GM21360 (cell line): ENCODE measurements around the gene LASP1NB.
"Not testable (repeated sequence)": the region's sequence is repeated elsewhere in the genome, so short reads cannot be mapped to it uniquely, and the experiment has no call there.

Source experiments
- ATAC-seq: cut with Tn5 transposase; IDR thresholded peaks from one replicate; pipeline ENCODE4 v1.9.1; 2021; ENCODE audit warnings: mild to moderate bottlenecking, moderate library complexity; ENCODE audit not compliant: unreplicated experiment

Gene LASP1NB

GRCh38 chr17:38896346-38896954 lies 29.0 kb upstream of the LASP1NB start:
- ATAC-seq: no peak

- no peak for ATAC-seq
Observed at GRCh38 chr17:38897176-38897575, 28.2 kb upstream of the LASP1NB start.

- ATAC-seq: no peak
Observed at GRCh38 chr17:38897671-38898290, 27.6 kb upstream of the LASP1NB start.

GRCh38 chr17:38898291-38898679 lies 27.1 kb upstream of the LASP1NB start:
- peak; percentile 29 for ATAC-seq

DNA sequence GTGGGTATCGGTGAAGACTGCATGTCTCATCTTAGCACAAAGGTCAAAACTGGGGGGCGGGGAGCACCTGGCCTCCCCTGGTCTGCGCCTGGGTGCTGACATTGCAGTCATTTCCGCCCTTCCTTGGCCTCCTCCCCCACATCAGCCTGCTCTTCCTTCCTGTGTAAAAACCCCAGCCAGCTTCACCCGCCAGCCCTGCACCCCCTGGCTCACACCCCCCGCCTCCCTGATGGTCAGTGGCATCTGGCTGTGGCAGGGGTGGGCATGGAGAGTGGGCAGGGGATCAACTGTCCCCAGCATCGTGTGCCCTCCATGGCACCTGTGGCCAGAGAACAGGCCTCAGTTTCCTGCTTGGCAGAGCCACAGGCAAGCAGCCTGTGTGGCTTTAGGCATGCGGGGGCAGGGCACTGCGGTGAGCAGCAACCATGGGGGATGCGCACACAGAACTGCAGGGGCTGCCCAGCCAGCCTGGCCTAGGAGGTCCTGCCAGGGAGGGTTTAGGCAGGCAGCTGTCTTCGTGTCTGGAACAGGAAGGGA lies 26.5 kb upstream of the LASP1NB start:
- ATAC-seq: peak; percentile 52

GRCh38 chr17:38899421-38899820 lies 26.0 kb upstream of the LASP1NB start:
- no peak for ATAC-seq

- no peak for ATAC-seq
Observed at GRCh38 chr17:38900978-38901656, 24.3 kb upstream of the LASP1NB start.

- ATAC-seq: no peak
Observed at GRCh38 chr17:38903404-38903803, 22.0 kb upstream of the LASP1NB start.

- ATAC-seq: no peak
Observed at GRCh38 chr17:38904892-38905291, 20.5 kb upstream of the LASP1NB start.

DNA sequence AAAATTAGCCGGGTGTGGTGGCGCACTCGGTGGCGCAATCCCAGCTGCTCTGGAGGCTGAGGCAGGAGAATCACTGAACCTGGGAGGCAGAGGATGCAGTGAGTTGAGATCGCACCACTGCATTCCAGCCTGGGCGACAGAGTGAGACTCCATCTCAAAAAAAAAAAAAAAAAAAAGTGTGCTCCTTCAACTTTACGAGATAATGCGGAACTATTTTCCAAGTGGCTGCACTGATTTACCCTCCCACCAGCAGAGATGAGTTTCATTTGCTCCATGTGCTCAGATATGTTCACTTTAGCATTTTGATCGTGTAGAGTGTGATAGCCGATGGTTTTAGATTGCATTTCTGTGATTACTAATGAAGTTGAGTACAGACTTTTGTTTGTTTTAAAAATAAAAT lies 20.0 kb upstream of the LASP1NB start:
- ATAC-seq: no peak

DNA sequence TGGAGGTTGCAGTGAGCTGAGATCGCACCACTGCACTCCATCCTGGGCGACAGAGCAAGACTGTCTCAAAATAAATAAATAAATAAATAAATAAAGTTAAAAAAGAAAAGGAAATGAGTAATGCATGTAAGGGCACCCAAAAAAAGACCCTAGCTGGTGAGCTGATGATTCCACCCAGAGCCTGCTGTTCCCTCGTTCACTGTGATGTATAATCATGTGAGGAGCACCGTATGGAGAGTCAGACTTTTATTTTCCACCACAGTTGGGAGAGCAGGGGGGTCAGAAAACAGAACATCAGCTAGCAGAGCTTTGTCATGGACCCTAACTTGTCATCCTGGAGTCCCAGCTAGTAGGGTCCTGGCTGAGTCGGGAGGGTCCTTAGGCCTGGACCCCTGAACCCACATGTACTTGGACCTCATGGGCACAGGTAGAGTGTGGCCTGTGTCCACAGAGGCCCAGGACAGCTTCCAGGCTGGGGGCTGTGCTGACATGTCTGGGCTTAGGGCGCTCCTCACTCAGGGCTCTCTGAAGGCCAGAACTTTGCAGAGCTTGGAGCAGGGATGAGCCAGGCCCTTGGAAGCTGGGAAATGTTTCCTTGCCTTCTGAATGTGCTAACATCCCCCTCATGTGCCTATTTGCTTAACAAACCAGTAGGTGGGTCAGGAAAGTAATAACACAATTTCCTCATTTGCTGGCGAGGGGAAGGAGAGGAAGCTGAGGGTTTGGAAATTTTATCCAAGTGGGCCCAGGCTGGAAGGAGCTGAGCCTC lies 18.8 kb upstream of the LASP1NB start:
- ATAC-seq: no peak

- no peak for ATAC-seq
Observed at GRCh38 chr17:38907930-38908675, 17.3 kb upstream of the LASP1NB start.

DNA sequence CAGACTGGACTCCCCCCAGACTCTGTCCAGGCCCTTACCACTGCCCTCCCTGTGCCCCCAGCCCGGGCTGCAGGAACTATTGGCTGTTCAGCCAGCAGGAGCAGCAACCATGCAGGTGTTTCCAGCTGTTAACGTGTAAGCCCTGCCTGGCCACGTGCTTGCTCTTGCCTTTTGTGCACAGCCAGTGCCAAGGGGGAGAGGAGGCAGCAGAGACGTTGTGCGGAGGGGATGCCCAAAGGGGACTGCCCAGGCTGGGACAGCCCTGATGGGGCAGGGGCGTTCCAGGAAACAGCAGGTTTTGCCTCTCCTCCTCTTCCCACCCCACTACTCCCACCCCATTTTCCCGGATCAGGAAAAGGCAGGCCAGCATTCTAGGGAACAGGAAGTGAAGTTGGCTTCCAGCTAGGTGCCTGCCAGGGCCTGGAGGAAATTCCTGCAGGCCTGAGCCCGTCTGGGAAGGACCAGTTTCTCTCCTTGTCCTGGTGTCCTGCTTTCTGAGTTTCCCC lies 16.7 kb upstream of the LASP1NB start:
- ATAC-seq: no peak

DNA sequence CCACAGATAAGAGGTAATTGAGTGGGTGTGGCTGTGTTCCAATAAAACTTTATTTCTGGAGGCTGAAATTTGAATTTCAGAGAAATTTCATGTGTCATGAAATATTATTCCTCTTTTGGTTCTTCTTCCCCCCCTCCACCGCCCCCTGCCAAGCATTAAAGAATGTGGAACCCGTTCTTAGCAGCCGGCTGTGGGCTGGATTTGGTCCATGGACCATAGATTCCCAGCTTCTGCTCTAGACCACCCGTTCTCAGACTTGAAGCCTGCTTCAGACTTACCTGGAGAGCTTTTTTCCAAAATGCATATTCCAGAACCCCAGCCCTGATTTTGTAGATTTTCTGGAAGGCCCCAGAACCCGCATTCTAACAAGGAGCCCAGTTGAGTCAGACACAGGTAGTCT lies 15.1 kb upstream of the LASP1NB start:
- ATAC-seq: no peak

- ATAC-seq: no peak
Observed at GRCh38 chr17:38911081-38911730, 14.2 kb upstream of the LASP1NB start.

DNA sequence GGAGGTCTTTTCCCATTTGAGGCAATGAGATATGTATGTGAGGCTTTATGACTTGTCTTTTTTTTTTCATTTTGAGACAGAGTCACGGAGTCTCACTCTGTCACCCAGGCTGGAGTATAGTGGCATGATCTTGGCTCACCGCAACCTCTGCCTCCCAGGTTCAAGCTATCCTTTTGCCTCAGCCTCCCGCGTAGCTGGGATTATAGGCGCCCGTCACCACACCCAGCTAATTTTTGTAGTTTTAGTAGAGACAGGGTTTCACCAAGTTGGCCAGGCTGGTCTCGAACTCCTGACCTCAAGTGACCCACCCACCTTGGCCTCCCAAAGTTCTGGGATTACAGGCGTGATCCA lies 13.7 kb upstream of the LASP1NB start:
- not testable (repeated sequence) for ATAC-seq

DNA sequence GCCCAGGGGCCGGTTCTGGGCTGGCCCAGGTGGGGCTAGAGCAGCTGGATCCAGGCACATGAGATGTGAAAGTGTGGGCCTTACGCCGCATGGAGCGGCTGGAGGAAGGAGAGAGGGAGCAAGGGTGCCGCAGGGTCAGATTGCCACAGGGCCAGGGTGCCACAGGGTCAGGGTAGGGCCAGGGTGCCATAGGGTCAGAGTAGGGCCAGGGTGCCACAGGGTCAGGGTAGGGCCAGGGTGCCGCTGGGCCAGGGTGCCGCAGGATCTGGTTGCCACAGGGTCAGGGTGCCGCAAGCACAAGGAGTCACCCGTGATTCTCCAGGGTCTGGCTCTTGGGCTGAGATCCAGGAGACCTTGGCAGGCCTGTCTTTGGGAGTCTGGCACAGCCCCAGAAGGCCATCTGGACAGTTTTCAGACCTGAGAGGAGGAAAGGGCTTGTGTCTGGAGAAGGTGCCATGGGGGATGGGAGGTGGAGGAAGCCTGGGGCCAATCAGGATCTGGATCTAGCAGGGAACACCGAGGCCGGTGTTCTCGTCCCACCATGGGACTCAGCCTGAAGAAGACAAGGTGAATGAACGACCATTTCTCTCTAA lies 13.1 kb upstream of the LASP1NB start:
- ATAC-seq: no peak

- ATAC-seq: no peak
Observed at GRCh38 chr17:38914741-38915638, 10.4 kb upstream of the LASP1NB start.

GRCh38 chr17:38915639-38915995 lies 9.8 kb upstream of the LASP1NB start:
- no peak for ATAC-seq
